ENCODE data around the gene PDE4B.

- TF ChIP-seq CTCF (IDR thresholded peaks at IDR 0.05 in 2 of 3, conservative IDR thresholded peaks at IDR 0.05 in 1 of 3; ENCODE audit: control insufficient read depth in 2 of 3, extremely low read depth in 1 of 3, insufficient read depth in 1 of 3, low read depth in 3 of 3, low read length in 3 of 3), result no peak
- TF ChIP-seq EP300 (IDR thresholded peaks at IDR 0.05; ENCODE audit: borderline replicate concordance in 1 of 2, control insufficient read depth in 1 of 2, low read depth in 2 of 2, low read length in 2 of 2), result no peak
- TF ChIP-seq CBX3 (IDR thresholded peaks at IDR 0.05; ENCODE audit: borderline replicate concordance, low read depth), result no peak
- no peak for TF ChIP-seq CHD2 (IDR thresholded peaks at IDR 0.05; ENCODE audit: borderline replicate concordance, low read depth, low read length)
Measured at GRCh38 chr1:66346873-66347272, 554.2 kb downstream of the PDE4B start.

All from GM12878 (cell line).